IPS-NIHi7 (cell line): Measurements from ENCODE around the gene SSH3.

ENCODE experiments used
- DNase-seq: peaks from one replicate; pipeline ENCODE4 v3.0.0; 2012; ENCODE audit warnings: mixed read lengths; ENCODE audit errors: extremely low spot score

Gene SSH3

DNA sequence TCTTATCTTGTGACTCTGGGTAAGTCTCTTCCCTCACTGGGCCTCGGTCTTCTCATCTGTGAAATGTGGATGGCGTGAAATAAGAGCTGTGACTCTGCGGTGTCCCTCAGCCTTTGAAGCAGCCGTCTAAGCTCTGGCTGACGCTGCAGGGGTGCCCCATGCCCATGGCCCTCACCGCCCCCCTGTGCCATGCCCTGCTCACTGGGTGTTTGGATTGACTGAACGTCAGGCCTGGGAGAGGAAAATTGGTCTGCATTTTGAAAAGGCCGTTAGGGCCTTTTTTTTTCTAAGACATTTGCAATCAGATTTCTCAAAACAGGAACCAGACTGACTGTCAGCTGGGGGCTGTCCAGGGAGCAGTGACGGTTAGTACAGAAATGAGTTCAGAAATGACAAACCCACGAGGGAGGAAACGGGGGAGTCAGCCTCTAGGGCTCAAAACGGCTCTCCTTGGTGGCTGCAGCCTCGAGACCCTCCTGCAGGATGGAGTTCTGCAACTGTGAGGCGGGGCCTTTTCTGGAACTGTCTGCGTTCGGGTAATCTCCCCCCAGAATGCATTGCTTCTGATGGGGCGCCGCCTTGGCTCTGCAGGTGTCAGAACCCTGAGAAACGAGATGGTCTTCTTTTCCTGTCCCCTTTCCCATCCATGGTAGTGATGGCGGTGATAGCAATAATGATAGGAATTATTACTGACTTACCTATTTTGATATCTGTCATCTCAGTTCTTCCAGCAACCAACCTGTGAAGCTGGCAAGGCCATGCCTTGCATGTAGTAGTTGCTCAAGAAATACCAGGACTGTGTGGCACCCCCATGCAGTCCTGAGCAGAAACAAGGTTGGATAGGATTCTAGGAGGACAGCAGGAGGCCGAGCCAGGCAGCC lies 35.0 kb upstream of the SSH3 start:
- no peak for DNase-seq

DNA sequence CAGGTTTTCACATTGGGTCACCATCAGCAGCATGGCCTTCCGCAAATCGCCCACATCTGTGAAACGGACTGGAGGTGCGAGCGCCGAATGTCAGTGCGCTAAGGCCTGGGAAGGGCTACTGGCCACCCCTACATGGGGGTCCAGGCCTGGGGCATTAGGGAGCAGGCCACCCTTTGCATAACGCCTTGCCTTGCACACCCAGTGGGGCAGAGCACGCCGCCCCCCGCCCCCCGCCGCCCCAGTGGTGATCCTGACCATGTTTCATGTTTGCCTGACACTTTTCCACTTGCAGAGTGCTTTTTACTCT lies 34.4 kb upstream of the SSH3 start:
- no peak for DNase-seq

DNA sequence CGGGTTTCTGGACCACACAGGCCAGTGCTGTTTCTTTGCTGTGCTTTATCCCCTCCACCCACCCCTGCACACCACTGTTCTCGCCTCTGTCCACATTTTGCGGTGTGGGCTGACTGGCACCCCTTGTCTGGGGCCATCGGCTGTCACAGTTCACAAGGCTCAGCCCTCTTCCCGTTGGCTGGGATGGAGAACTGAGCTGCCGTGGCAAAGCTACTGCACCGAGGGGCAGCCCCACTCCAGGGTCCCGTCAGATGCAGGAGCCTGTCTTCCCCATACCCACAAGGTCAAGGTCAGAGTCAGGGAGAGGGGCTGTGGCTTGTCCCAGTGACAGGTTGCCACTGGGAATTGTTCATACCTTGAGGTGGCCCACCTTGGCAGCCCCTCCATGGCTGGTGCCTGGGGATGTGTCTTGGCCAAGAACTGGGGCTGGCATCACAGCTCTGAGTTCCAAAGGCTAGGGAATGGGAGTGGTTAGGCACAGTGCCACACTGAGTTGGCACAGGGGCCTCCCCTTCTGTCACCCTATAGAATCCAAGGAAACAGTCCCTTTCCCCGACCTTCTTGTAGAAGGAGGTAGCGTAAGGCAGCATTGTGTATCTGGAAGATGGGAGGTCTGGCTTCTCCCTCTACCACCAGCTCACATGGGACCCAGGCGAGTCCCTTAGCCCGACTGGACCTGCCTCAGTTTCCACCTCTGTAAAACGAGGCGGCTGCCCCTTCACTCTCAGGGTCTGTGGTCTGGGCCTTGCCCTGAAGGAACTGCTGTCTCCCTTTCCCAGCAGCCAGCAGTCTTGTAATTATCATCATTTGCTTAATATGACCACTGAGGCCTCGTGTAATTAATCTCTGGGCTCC lies 33.7 kb upstream of the SSH3 start:
- DNase-seq = no peak

DNA sequence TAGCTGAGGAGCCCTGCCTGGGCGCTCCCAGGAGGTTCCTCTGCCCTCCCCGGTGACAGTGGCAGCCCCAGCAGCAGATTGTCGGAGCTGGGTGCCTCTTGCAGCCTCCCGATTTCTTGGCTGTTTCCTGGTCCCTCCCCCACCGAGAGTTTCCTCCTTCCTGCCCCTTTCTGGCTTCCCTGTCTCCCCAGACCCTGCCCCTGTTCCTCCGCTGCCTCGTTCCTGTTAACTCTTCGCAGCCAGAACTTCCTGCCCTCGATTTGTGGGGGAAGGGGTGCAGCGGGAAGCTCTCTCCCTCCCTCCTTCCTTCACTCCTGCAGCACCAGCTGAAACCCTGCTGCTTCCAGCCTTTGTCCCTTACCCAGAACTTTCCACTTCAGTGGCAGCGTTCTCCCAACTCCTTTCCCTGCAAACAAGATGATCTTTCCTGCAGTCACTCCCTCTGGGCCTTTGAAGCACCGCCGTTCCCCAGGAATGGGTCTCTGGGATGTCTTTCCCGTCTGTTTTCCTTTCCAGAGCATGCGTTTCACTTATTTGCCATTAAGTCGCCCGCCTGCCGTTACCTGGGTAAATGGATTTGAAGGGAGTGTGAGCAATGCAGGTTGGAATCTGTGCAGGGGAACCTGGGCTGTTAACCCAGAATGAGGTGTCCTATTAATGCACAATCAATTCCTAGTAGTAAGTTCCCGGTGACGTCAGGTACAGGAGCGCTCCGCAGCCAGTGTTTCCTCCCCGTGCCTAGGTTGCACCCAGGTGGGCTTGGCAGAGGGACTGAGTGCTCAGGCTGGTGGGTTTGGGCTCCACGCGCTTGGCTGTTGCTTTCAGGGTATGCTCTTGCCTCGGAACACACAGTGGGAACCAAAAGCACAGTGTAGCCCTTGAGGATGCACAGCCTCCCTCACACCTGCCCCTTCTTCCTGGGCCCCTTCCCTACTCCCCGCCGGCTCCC lies 32.8 kb upstream of the SSH3 start:
- DNase-seq = peak; percentile 76

DNA sequence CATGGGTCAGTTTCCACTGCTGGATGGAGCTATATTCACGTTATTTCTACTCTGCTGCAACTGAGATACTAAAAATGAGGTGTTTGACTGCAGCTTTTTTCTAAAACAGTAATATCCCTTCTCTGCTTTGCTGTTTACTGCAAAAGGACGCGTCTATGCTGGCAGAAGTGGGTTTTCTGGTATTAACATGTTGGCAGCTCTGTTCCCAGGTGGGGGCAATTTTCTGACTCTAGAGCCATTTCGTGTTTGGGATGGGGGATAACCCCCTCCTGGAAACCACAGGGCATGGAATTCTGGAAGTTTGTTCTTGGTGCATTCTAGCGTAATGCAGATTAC lies 32.2 kb upstream of the SSH3 start:
- no peak for DNase-seq

DNA sequence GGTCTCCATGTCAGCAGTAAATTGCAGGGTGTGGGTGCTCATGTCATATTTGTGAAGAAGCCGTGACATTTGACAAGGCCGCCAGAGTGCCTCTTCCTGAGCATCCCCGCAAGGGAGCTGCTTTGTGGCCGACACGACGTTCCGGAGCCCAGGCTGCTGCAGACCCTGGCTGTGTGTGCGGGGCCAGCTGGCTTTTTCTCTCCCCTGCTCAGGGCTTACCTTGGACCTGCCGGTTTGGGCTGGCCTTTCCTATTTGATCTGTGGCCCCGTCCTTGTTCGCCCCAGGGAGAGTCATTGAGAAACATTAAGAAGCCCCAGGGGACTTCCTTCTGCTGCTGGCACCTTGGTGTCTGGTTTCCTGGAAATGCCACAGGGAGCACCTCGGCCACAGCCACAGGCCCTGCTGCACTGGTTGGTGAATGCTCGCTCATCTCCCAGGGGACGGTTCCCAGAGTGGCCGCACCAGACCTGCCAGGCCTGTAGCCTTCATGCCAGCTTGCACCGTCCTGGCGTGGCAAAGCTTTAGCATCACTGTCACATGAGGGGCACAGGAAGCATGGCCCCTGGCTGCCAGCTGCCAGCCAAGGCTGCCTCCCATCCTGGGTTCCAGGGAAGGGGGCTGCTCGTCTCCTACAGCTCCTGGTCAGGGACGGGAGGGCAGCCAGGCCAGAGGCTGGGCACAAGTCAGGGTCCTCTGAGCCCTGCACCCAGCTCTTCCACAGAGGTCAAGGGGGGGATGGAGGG lies 31.6 kb upstream of the SSH3 start:
- no peak for DNase-seq

DNA sequence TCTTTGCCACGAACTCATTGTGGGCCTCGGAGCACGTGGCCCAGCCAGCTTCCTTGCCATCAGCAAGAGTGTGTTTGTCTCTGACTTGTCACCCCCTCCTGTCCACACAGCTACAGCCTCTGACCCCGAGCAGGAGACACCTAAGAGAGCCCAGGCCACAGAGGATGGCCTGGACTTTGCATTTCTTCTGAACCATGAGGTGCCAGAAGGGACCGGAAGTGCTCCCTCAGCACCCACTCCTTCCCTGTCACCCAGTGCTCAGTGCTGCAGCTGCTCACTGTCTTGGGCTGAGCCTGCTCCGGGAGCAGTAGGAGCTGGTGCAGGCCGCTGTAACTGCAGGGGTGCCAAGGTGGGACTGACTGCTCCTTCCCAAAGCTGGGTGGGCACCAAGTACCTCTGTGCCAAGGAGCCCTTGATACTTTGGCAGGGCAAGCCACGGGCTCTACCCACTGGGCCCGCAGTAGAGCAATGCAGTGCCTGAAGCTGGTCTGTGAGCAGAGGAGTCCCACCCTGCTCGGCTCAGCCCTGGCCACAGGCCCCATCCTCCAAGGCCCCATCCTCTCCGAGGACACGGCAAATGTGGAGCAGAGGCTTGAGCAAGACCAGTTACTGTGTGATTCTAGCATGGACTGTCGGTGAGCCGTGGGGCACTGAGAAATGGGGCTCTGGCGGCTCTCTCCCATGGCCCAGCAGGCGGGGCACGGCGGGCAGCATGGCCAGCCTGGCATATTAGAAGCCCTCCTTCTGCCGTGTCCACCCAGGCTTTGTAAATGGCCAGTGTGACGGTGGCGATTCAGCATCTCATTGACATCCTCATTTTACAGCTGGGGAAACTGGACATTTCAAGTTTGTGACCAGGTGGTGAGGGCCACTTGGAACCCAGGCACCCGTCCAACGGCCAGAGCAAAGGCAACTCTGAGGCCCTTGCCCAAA lies 30.7 kb upstream of the SSH3 start:
- no peak for DNase-seq

DNA sequence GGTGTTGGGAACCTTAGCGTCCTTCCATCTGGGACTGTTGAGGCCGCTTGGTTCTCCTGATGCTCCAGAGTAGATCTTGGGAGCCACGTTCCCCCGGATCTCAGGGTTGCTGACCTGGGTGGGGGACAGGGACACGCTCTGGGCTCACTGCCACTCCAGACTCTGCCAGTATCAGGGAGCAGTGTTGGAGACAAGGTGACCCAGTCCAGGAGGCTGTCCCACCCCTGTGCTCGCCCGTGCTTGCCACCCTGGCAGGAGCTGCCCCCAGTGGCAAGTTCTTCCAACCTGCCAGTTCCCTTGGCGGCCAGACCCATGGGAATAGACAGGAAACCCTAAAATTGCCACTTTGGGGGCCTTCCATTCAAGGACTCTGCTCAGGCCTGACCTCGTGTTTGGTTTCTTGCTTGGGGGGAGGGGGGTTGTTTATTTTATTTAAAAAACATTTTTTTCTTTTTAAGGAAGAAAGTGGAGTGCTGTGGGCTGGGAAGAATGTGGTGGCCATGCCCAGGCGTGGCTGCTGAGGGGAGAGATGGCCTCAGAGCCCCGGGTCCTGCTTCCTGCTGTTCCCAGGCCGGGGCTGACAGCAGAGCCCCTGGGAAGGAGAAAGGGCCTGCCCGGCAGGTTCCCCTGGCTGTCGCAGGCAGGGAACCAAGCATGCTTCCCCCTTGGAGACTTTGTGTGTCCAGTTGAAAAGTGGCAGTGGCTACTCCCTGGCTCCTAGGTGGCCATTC lies 29.9 kb upstream of the SSH3 start:
- DNase-seq = no peak

DNA sequence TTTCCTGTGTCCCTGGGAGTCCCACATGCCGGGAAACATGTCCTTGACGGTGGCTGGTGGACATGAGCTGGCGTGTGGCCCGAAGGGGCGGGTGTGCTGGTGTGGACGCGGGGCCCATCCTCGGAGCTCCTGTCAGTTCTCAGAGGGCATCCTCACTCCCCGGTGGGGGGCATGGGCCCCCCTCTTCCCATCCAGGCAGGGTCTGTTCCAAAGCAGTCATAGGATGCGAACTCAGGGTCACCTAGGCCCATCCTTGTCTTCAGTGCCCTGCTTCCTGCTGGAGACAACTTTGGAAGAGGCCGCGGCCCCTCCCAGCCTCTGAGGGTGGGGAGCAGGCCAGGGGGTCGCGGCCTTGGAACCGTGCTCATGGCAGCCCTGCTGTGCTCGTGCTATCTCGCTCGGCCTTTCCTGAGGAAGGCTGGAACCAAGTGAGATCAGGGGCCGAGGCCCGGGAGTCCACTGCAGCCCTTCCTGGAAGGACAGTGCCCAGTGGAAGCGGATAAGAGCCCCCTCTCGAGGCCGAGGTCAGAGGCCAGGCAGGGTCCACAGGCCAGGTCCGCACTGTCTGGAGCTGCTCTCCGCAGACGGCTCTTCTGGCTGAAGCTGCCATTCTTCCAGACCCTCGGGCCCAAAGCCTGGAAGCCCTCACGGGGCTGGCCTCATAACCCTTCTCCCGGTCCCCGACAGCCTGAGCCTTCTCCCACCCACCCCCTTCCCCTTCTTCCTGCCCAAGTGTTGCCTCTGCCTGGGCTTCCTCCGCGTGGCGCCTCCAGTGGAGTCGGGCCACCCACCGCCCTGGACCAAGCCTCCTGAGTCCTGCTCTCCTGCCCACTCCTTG lies 28.3 kb upstream of the SSH3 start:
- DNase-seq = no peak

DNA sequence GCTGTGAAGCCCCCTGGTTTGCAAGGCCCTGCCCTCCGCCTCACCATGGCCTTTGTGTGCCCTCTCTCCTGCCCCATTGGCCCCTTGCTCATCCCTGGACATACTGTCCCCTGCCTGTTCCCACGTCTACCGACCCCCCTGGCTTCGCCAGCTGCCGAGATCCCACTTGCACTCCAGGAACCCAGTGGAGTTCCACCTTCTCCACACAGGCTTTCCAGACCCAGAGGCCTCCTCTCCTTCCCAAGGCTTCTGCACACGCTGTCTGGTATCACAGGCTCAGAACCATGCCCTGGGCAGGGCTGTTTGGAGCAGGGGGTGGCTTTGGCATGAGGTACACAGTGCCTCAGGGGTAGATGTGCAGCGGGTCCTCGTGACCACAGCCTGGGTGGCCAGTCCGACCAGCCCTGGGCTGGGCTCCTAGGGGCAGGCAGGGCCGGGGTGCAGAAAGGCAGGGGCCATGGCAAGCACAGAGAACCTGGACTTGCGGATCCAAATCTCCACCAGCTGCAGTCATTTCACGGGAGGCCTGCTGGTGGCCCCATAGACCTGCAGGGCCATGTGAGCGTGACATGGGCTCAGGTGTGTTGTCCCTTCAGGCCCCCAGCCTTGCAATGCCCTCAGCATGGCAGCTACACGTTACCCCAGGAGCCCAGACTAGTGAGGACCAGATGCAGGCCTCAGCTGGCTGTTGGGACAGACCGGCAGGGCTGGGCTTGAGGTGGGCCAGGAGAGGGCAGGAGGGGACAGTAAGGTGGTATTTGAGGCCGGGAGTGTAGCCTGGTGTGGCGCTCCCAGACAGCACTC lies 27.5 kb upstream of the SSH3 start:
- no peak for DNase-seq

DNA sequence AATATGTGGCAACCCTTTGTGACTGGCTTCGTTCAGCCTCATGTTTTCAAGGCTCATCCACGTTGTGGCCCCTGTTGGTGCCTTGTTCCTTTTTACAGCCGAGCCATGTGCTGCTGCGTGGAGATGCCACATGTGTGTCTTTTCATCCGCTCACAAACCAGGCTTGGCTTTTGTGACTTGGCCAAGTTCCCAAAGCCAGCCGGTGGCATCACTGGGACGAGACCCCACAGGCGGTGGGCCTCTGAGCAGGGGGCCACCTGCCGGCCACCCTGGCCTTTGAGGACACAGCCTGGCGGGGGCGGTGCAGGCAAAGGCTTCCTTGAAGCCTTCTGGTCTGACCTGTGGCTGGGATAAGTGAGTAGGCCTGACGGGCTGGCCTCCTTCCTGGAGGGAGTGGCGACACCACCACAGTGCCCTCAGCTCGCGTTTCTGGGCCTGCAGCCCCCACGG lies 26.5 kb upstream of the SSH3 start:
- DNase-seq = peak; percentile 45

DNA sequence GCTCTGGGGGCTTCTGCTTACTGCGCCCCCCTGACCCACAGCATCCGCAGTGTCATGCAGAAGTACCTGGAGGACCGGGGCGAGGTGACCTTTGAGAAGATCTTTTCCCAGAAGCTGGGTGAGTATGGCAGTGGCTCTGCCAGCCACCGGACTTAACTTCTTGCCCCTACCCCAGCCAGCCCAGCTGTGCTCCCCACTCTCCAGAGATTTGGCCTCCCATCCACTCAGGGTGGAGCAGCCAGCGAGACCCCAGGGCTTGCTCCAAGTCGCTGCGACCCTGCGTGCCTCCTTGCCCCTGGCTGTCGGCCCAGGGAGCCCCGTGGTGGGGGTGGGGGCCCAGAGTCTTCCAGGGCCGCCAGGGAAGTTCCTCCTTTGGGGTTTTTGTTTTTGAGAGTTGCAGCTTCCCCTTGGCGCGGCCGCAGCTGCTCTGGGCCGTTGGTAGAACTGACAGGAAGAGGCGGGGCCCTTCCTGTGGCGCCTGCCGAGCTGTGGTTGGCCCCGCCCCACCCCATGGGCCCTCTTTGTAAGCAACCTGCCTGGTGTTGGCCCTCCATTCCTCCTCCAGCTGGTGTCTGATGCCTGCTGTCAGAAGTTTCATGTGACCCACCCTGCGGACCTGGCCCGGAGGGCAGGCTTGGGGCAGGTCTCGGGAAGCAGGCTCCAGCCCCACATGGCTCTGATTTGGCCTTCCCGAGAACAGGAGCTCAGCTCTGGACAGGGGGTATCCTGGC lies 25.9 kb upstream of the SSH3 start:
- peak; percentile 82 for DNase-seq

DNA sequence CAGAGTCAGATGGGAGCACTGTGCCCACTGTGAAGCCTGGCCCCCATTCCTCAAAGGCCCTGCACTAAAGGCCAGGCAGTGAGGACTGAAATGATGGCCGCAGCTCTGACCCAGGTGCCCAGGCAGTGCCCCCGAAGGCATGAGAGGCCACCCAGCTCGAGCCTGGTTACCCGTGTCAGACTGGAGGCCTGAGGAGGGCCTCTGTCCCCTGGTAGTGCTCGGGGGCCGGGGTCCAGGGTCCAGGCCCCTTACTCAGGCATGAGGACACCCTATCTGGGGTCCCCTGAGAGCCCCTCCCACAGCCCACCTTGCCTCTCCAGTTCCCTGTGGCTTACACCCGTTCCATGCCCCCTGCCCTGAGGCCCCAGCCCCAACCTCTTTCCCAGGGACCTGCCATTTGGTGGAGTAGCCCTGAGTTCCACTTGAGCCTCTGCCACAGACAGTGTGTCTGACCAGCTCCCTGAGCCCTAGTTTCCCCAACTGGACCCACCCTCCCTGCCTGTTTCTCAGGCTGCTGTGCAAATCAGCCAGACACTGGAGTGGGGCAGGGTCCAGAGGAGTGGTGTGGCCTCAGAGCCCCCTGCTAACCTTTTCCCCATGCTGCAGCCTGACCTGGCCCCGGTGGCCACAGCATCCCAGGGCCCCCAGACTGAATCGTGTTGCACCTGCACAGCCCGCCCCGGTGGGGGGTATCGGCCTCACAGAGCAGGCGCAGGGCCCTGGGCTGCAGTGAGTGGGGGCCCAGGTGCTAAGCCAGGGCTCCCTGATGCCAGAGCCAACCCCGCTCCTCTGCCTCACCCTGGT lies 25.0 kb upstream of the SSH3 start:
- DNase-seq = no peak

DNA sequence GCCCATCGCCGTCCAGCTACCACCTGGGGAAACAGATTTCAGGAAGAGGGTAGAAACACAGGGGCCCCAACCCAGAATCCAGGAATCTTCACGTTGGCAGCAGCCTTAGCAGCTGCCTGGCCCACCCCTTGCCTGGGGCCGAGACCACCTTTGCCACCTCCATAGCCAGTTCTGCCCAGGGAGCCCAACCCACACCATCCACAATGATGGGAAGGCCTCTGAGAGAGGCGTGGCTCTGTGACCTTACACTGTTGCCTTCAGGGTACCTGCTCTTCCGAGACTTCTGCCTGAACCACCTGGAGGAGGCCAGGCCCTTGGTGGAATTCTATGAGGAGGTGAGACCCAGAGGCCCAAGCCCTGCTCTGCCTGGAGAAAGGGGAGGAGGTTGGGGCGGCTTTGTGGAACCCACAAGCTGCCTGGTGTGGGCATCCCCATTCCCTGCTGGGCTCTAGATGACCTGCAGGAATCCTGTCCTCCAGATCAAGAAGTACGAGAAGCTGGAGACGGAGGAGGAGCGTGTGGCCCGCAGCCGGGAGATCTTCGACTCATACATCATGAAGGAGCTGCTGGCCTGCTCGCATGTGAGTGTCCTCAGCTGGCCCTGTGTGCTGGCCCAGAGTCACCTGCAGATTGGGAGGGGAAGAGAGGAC lies 24.3 kb upstream of the SSH3 start:
- DNase-seq = no peak

DNA sequence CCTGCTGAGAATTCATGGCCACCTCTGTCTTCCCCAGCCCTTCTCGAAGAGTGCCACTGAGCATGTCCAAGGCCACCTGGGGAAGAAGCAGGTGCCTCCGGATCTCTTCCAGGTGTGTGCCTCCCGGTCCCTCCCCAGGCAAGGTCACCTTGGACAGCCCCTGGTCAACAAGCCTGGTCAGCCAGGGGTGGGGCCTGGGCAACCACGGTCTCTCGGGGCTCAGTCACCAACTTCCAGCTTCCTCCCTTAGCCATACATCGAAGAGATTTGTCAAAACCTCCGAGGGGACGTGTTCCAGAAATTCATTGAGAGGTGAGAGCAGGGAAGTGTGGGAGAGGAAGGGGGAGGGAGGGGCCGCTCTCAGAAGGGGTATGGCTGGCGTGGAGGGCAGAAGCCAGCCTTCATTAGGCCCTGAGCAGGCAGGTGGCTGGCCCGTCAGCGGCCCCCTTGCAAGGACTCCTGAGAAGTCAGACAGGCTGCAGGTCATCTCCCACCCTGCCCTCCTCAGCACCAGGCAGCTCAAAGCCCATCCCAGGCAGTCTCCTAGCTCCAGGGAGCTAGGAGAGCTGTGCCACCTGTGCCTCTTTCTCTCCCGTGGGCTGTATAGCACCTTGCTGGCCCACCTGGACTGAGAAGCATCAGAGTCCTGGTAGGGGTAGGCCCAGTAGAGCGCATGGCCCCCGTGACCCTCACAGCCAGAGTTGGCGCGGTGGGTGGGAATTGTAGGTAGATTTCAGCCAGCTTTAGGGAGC lies 23.6 kb upstream of the SSH3 start:
- no peak for DNase-seq
